ENCODE results near the gene ZNF583.

Gene ZNF583

DNA sequence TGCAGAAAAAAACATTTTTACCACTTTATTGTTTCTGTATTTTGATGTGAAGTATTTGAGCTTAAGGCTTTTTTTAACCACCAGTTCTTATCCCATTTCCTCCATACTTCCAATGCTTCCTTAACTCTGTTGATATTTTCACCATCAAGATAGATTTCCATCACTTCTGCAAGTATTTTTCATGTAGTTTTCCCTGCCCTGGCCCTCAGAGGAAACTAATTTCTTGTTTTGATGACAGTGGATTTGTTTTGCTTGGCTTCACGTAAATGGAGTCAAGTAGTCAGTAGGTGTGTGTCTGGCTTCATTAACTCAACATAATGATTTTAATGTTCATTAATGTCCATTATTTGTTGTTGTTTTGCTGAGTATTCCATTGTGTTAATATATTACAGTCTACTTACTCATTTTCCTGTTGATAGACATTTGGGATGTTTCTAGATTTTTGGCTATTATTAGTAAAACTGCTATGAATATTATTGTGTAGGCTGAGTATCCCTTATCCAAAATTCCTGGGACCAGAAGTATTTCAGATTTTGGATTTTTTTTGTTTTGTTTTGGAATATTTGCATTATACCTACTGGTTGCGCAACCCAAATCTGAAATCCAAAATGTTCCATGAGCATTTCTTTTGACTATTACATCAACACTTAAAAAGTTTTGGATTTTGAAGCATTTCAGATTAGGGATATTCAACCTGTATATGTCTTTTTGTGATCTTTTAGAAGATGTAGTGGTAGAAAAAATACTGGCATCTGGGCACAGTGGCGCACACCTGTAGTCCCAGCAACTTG lies 34.1 kb upstream of the ZNF583 start:
- no peak for DNase-seq (ENCODE audit: extremely low read depth, insufficient read length)
- Histone ChIP-seq H3K4me3 (replicated peaks; ENCODE audit: low read depth, low read length) (no peak overlapping the region), H3K36me3 (ENCODE audit: control insufficient read depth, insufficient read depth, low read length) (no peaks in the 10 kb centered on the region; the same call in 1 of the 2 replicates), H3K27me3 (replicated peaks; ENCODE audit: control insufficient read depth, insufficient read depth, low read length) (no peaks in the 10 kb centered on the region)
- TF ChIP-seq, protein P1, sequence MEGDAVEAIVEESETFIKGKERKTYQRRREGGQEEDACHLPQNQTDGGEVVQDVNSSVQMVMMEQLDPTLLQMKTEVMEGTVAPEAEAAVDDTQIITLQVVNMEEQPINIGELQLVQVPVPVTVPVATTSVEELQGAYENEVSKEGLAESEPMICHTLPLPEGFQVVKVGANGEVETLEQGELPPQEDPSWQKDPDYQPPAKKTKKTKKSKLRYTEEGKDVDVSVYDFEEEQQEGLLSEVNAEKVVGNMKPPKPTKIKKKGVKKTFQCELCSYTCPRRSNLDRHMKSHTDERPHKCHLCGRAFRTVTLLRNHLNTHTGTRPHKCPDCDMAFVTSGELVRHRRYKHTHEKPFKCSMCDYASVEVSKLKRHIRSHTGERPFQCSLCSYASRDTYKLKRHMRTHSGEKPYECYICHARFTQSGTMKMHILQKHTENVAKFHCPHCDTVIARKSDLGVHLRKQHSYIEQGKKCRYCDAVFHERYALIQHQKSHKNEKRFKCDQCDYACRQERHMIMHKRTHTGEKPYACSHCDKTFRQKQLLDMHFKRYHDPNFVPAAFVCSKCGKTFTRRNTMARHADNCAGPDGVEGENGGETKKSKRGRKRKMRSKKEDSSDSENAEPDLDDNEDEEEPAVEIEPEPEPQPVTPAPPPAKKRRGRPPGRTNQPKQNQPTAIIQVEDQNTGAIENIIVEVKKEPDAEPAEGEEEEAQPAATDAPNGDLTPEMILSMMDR (IDR thresholded peaks at IDR 0.05; ENCODE audit: insufficient read depth, low read length, poor library complexity, severe bottlenecking), result no peak

DNA sequence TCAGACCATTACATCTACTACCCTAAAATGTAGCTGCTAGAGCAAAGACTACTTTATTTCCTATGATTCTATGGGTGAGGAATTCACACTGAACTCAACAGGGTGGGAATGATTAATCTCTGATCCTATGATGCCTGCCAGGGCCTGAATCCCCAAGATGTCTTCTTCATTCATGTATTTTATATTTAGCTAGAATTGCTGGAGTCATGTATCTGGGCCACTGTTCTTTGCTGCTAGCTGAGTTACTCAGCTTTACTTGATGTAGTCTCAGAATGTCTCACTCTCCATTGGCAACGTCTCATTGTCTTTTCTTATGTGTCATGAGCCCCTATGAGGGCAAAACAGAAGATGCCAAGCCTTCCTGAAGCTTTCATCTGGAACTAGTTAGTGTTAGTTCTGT lies 31.9 kb upstream of the ZNF583 start:
- DNase-seq (ENCODE audit: extremely low read depth, insufficient read length), result no peak
- Histone ChIP-seq H3K36me3 (ENCODE audit: control insufficient read depth, insufficient read depth, low read length) (no peaks in the 10 kb centered on the region; the same call in 1 of the 2 replicates), H3K4me3 (replicated peaks; ENCODE audit: low read depth, low read length) (no peak overlapping the region), H3K27me3 (replicated peaks; ENCODE audit: control insufficient read depth, insufficient read depth, low read length) (no peaks in the 10 kb centered on the region)
- TF ChIP-seq, protein P1 (IDR thresholded peaks at IDR 0.05; ENCODE audit: insufficient read depth, low read length, poor library complexity, severe bottlenecking), result no peak

DNA sequence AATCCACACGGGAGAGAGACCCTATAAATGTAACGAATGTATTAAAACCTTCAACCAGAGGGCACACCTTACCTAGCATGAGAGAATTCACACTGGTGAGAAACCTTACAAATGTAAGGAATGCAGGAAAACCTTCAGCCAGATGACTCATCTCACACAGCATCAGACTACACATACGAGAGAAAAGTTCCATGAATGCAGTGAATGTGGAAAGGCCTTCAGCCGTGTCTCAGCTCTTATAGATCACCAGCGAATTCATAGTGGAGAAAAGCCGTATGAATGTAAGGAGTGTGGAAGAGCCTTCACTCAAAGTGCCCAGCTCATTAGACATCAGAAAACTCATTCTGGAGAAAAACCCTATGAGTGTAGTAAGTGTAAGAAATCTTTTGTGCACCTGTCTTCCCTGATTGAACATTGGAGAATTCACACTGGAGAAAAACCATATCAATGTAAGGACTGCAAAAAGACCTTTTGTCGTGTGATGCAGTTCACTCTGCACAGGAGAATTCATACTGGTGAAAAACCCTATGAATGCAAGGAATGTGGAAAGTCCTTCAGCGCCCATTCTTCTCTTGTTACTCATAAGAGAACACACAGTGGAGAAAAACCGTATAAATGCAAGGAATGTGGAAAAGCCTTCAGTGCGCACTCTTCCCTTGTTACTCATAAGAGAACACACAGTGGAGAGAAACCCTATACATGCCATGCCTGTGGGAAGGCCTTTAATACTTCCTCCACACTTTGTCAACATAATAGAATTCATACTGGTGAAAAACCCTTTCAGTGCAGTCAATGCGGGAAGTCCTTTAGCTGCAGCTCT lies 26.8 kb upstream of the ZNF583 start:
- no peaks in the 10 kb centered on the region; the same call in 1 of the 2 replicates for H3K36me3 ChIP-seq (ENCODE audit: control insufficient read depth, insufficient read depth, low read length)
- no peak for DNase-seq (ENCODE audit: extremely low read depth, insufficient read length)
- no peak overlapping the region for H3K4me3 ChIP-seq (replicated peaks; ENCODE audit: low read depth, low read length)
- H3K27me3 ChIP-seq (replicated peaks; ENCODE audit: control insufficient read depth, insufficient read depth, low read length), result no peaks in the 10 kb centered on the region
- TF ChIP-seq, protein P1 (IDR thresholded peaks at IDR 0.05; ENCODE audit: insufficient read depth, low read length, poor library complexity, severe bottlenecking), result no peak

DNA sequence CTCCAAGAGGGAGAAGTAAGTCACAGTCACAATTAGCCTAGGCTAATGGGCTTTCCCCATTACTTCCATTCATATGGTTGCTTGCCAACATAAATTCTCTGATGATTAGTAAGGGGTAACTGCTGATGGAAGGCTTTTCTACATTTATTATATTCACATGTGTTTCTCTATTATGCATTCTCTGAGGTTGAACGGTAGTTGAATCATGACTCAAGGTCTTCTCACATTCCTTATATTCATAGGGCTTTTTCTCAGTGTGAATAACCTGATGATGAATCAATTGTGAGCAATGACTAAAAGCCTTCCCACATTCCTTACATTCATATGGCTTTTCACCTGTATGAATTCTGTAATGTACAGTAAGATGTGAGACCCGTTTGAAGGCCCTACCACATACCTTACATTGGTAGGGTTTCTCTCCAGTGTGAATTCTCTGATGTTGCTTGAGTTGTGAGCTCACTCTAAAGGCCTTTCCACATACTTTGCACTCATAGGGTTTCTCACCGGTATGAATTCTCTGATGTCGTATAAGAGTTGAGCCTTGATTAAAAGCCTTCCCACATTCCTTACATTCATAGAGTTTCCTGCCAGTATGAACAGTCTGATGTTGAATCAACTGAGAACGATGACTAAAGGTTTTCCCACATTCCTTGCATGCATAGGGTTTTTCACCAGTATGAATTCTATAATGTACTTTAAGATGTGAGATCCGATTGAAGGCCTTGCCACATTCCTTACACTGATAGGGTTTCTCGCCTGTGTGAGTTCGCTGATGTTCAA lies 20.1 kb upstream of the ZNF583 start:
- H3K36me3 ChIP-seq (ENCODE audit: control insufficient read depth, insufficient read depth, low read length), result no peaks in the 10 kb centered on the region
- no peaks in the 10 kb centered on the region for H3K27me3 ChIP-seq (replicated peaks; ENCODE audit: control insufficient read depth, insufficient read depth, low read length)
- H3K4me3 ChIP-seq (replicated peaks; ENCODE audit: low read depth, low read length), result no peak overlapping the region
- no peak for DNase-seq (ENCODE audit: extremely low read depth, insufficient read length)
- TF ChIP-seq, protein P1 (IDR thresholded peaks at IDR 0.05; ENCODE audit: insufficient read depth, low read length, poor library complexity, severe bottlenecking), result no peak

DNA sequence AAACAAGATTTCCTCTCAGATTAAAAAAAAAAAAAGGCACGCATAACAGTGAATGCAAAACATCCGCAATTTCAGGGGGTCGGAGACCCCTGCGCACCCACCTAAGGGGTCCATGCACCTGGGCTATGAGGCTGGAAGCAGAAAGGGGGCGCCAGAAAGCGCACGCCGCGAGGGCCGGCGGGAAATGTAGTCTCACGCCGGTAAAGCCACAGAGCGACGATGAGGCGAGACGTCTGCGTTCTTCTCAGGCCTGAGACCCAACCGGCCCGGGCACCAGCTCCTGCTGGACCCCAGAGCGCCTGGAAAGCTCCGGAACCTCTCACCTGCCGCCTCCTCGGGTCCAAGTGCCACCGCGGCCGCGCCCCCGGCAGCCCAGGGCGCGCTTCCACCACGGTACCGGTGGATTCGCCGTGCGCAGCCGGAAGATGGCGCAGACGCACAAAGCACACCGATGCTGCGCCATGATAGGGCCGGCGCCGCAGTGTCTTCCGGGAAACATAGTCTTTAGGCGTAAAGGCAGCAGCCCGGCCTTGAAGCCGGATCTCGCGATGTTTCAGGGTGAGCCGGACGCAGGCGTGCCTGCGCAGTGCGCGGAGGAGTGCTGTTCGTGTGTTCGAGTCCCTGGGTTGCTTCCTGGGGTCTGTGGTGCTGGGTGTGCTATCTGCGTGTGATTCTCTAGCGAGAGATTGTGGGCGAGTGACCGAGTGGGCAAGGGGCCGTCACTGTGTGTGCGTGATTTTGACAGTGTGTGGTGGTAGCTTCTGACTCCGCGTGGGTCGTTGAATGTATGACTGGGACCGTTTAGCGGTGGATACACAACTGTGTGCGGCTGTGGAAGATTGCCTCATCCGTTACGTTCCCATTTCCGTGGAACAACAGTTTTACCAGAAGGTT lies 10.8 kb upstream of the ZNF583 start, which contains the start of gene ZNF582:
Gene ZNF582, minus strand, starts transcription at position 416 of the 894 bp plus-strand sequence. CDS start 1,782 bp downstream, outside the sequence.
- Histone ChIP-seq H3K36me3 (ENCODE audit: control insufficient read depth, insufficient read depth, low read length) (peaks cover 2% of the 10 kb centered on the region), H3K4me3 (replicated peaks; ENCODE audit: low read depth, low read length) (peak within 1 kb of the TSS; percentile 82), H3K27me3 (replicated peaks; ENCODE audit: control insufficient read depth, insufficient read depth, low read length) (no peaks in the 10 kb centered on the region)
- DNase-seq (ENCODE audit: extremely low read depth, insufficient read length), result peak; percentile 88
- TF ChIP-seq, protein P1 (IDR thresholded peaks at IDR 0.05; ENCODE audit: insufficient read depth, low read length, poor library complexity, severe bottlenecking), result peak; percentile 75

All from GM06990 (cell line).